MM.1S (cell line): Measurements from ENCODE around the gene BMPR1A.

ENCODE experiments used
- DNase-seq: peaks from one replicate; pipeline ENCODE4 v3.0.0-alpha.2; 2015
- H2AFZ ChIP-seq: fragments of 300-600 bp; sonication (generic); 2 replicates; pipeline ENCODE4 v1.6.0; 2016; ENCODE audit warnings: antibody characterized with exemption, low read length
- H3F3A ChIP-seq: fragments of 300-600 bp; sonication (generic); 2 replicates; pipeline ENCODE4 v1.6.1; 2016; ENCODE audit warnings: mild to moderate bottlenecking, antibody characterized with exemption, low read length, moderate library complexity, mixed read lengths; ENCODE audit not compliant: insufficient read depth
- H3K27ac ChIP-seq: fragments of 300-600 bp; sonication (generic); 2 replicates; pipeline ENCODE4 v1.5.1; 2016; ENCODE audit warnings: mild to moderate bottlenecking, low read length
- H3K27me3 ChIP-seq: fragments of 300-600 bp; sonication (generic); replicated peaks from 2 replicates; pipeline ENCODE4 v1.6.0; 2016; ENCODE audit warnings: low read length; ENCODE audit not compliant: insufficient read depth
- H3K36me3 ChIP-seq: fragments of 300-600 bp; sonication (generic); replicated peaks from 2 replicates; pipeline ENCODE4 v1.6.1; 2016; ENCODE audit warnings: mild to moderate bottlenecking, low read length, mixed read lengths; ENCODE audit not compliant: insufficient read depth
- H3K4me1 ChIP-seq: fragments of 300-600 bp; sonication (generic); 2 replicates; pipeline ENCODE4 v1.6.1; 2016; ENCODE audit warnings: low read length, mixed read lengths
- H3K4me2 ChIP-seq: fragments of 300-600 bp; sonication (generic); 2 replicates; pipeline ENCODE4 v1.6.0; 2016; ENCODE audit warnings: low read depth, low read length
- H3K4me3 ChIP-seq: fragments of 300-600 bp; sonication (generic); 2 replicates; pipeline ENCODE4 v1.5.1; 2016; ENCODE audit warnings: low read length, mixed read lengths
- H3K79me2 ChIP-seq: fragments of 300-600 bp; sonication (generic); 2 replicates; pipeline ENCODE4 v1.6.1; 2016; ENCODE audit warnings: mixed run types, low read length, mixed read lengths
- H3K9ac ChIP-seq: fragments of 300-600 bp; sonication (generic); 2 replicates; pipeline ENCODE4 v1.6.1; 2016; ENCODE audit warnings: low read length, mixed read lengths
- H3K9me2 ChIP-seq: fragments of 300-600 bp; sonication (generic); replicated peaks from 2 replicates; pipeline ENCODE4 v1.6.1; 2016; ENCODE audit warnings: mild to moderate bottlenecking, low read length, mixed read lengths; ENCODE audit not compliant: insufficient read depth
- H3K9me3 ChIP-seq: fragments of 300-600 bp; sonication (generic); replicated peaks from 2 replicates; pipeline ENCODE4 v1.6.1; 2016; ENCODE audit warnings: mild to moderate bottlenecking, low read length, mixed read lengths; ENCODE audit not compliant: insufficient read depth
- H4K20me1 ChIP-seq: fragments of 300-600 bp; sonication (generic); 2 replicates; pipeline ENCODE4 v1.6.1; 2016; ENCODE audit warnings: mild to moderate bottlenecking, low read length, moderate library complexity, mixed read lengths; ENCODE audit not compliant: insufficient read depth
- EZH2 ChIP-seq: fragments of 300-600 bp; sonication (generic); optimal IDR thresholded peaks from 2 replicates; pipeline ENCODE3; 2017; ENCODE audit warnings: low read depth, mild to moderate bottlenecking, antibody characterized with exemption, low read length, mixed read lengths
- EZH2phosphoT487 ChIP-seq: fragments of 300-600 bp; sonication (generic); IDR thresholded peaks from 2 replicates; pipeline ENCODE4 v1.6.1; 2018; ENCODE audit warnings: antibody characterized with exemption, low read length
- TF ChIP-seq, protein P1 (sequence below): fragments of 300-600 bp; sonication (generic); IDR thresholded peaks from 2 replicates; pipeline ENCODE4 v1.5.1; 2016; ENCODE audit warnings: antibody characterized with exemption, low read length, mixed read lengths

BMPR1A gene

DNA sequence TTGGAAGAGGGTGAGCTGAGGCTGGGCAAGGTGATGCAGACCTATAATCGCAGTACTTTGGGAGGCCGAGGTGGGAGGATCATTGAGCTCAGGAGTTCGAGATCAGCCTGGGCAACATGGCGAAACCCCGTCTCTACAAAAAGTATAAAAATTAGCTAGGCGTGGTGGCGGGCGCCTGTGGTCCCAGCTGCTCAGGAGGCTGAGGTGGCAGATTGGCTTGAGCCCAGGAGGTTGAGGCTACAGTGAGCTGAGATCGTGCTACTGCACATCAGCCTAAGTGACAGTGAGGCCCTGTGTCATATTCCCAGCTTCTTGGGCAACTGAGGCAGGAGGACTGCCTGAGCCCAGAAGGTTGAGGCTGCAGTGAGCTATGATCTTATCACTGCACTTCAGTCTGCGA is 13.6 kb downstream of the BMPR1A start:
- Histone ChIP-seq H3K36me3 (no peaks in the 10 kb centered on the region), H3K79me2 (0 out of 2 replicates have a peak, but pooled peaks cover 7% of the 10 kb centered on the region), H3F3A (no peaks in the 10 kb centered on the region), H4K20me1 (no peaks in the 10 kb centered on the region), H3K9ac (no peak overlapping the region), H3K9me2 (no peaks in the 10 kb centered on the region), H3K4me2 (no peak overlapping the region), H3K27me3 (no peaks in the 10 kb centered on the region), H3K4me1 (peaks cover 2% of the 10 kb centered on the region), H3K27ac (no peak overlapping the region), H3K9me3 (no peaks in the 10 kb centered on the region), H2AFZ (no peak overlapping the region), H3K4me3 (no peak overlapping the region)
- TF ChIP-seq, protein P1, sequence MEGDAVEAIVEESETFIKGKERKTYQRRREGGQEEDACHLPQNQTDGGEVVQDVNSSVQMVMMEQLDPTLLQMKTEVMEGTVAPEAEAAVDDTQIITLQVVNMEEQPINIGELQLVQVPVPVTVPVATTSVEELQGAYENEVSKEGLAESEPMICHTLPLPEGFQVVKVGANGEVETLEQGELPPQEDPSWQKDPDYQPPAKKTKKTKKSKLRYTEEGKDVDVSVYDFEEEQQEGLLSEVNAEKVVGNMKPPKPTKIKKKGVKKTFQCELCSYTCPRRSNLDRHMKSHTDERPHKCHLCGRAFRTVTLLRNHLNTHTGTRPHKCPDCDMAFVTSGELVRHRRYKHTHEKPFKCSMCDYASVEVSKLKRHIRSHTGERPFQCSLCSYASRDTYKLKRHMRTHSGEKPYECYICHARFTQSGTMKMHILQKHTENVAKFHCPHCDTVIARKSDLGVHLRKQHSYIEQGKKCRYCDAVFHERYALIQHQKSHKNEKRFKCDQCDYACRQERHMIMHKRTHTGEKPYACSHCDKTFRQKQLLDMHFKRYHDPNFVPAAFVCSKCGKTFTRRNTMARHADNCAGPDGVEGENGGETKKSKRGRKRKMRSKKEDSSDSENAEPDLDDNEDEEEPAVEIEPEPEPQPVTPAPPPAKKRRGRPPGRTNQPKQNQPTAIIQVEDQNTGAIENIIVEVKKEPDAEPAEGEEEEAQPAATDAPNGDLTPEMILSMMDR: no peak
- TF ChIP-seq EZH2 (no peak), EZH2phosphoT487 (no peak)
- no peak for DNase-seq

GRCh38 chr10:86770412-86770960 is 14.1 kb downstream of the BMPR1A start:
- no peak overlapping the region for H3K27ac ChIP-seq
- H3F3A ChIP-seq: peaks cover under 1% of the 10 kb centered on the region; the same call in 1 of the 2 replicates
- H3K4me3 ChIP-seq: no peak overlapping the region
- no peaks in the 10 kb centered on the region for H3K9me3 ChIP-seq
- H3K79me2 ChIP-seq: 0 out of 2 replicates have a peak, but pooled peaks cover 7% of the 10 kb centered on the region
- H4K20me1 ChIP-seq: no peaks in the 10 kb centered on the region
- H3K4me2 ChIP-seq: no peak overlapping the region
- TF ChIP-seq EZH2 (no peak), EZH2phosphoT487 (no peak)
- TF ChIP-seq, protein P1: no peak
- no peak for DNase-seq
- no peaks in the 10 kb centered on the region for H3K27me3 ChIP-seq
- no peaks in the 10 kb centered on the region for H3K36me3 ChIP-seq
- H3K9me2 ChIP-seq: no peaks in the 10 kb centered on the region
- H2AFZ ChIP-seq: no peak overlapping the region
- H3K4me1 ChIP-seq: peaks cover 7% of the 10 kb centered on the region
- H3K9ac ChIP-seq: no peak overlapping the region

- TF ChIP-seq EZH2phosphoT487 (no peak), EZH2 (no peak)
- TF ChIP-seq, protein P1: no peak
- Histone ChIP-seq H3K4me1 (peaks cover 11% of the 10 kb centered on the region), H3K4me3 (no peak overlapping the region), H3K9me3 (no peaks in the 10 kb centered on the region), H3F3A (peaks cover 6% of the 10 kb centered on the region; the same call in 1 of the 2 replicates), H2AFZ (no peak overlapping the region), H3K36me3 (no peaks in the 10 kb centered on the region), H3K27ac (no peak overlapping the region), H3K4me2 (no peak overlapping the region), H3K9me2 (no peaks in the 10 kb centered on the region), H3K79me2 (no peaks in the 10 kb centered on the region), H3K9ac (no peak overlapping the region), H3K27me3 (no peaks in the 10 kb centered on the region), H4K20me1 (no peaks in the 10 kb centered on the region)
- no peak for DNase-seq
These were observed 17.1 kb downstream of the BMPR1A start for GRCh38 chr10:86773498-86773897.
